Mucosa of gallbladder (tissue), 1 donor: ENCODE data around the gene CHST12. TPM values are rescaled to one million over a fixed set of nuclear protein-coding genes. Genes with fewer than 3 reads are reported as not detected.

Experiments used
- DNase-seq: peaks from one replicate; pipeline ENCODE4 v3.0.0-alpha.2; 2020; ENCODE audit warnings: low spot score
- total RNA-seq: library from RNA; stranded (reverse); gene quantifications from one replicate; pipeline ENCODE4 v1.2.1, GENCODE V29; 2021
- donor health status: DM: no; HTN: no; CAD: no.

CHST12 gene
- total RNA-seq, 1 donor from 2014 or later, result 26.8 TPM

DNA sequence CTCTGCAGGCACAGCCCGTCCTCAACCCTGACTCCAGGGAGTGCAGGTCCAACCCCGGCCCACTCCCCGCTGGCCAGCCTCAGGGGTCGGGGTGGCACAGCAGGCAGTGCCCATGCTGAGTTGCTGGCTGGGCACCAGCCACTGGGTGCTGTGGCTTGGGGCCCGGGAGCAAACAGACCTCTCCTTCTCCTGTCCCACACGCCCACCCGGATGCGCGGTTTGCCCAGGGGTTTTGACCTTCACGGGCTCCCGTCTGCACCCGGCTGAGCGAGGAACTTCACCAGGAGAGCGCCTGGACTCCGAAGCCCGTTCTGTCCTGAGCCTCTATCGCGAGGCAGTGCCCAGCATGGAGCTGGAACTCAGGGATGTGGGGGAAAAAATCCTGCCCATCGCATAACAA, 75.4 kb downstream of the CHST12 start:
- DNase-seq, result no peak

DNA sequence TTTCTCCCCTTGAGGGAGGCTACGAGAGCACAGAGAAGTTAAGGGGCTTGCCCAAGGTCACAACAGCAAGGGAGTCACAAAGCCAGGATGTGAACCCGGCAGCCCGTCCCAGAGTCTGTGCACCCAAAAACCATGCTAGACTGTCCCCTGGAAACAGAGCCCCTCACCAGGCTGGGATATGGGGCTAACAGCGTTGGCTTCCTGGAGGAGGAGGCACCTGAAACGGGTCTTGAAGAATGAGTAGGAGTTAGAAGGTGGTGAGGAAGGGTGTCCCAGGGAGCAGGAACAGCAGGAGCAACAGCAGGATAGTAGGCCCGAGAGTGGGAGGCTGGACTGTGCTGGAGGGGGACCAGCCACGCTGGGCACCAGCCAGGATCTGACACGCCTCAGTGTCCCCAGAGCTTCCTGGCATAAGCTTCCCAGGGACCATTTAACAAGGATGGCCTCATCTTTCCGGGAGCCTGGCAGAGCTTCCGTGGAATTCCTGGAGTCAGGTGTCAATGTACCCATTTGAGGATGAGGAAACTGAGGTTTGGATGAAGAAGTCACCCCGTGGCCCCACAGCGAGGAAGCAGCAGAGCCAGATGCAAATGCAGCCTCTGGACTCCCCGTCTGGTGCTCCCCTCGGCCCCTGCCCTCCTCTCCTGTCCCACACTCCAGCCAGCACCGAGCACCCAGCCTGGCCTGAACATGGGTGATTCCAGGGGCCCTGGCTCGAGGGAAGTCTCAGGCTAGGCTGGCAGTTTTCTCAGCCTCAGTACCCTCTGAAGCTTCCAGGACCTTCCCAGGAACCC, 76.1 kb downstream of the CHST12 start:
- DNase-seq, result no peak

DNA sequence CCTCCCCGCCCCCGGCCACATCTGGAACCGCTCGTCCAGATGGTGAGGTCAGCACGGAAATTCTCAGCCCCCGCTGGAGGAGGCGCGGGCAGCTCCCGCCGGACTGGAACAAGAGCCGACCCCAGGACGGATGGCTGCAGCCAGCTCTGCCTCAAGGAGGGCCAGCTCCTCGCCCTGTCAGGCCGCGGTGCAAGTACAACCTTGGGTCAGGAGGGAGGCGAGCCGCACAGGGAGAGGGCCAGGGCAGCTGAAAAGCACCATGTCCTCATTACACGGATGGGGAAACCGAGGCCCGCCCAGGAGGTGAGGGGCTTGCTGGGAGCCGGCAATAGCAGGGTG, 76.6 kb downstream of the CHST12 start:
- no peak for DNase-seq

DNA sequence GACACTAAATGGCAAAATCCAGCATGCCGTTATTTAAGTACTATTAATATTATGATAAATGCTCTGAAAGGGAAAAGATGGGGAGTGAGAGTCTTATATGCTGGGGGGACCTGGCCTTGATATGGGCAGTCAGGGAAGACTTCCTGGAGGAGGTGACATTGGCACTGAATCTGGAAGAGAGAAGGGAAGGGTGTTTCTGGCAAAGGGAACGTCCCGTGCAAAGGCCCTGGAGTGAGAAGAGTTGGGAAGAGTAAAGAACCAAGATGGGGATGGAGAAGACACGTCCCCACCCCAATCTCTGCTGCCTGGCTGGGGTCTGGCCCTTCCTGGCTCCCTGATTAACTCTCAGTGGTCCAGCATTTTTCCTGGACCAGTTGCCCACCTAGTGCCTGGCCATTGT, 77.8 kb downstream of the CHST12 start:
- DNase-seq, result no peak

DNA sequence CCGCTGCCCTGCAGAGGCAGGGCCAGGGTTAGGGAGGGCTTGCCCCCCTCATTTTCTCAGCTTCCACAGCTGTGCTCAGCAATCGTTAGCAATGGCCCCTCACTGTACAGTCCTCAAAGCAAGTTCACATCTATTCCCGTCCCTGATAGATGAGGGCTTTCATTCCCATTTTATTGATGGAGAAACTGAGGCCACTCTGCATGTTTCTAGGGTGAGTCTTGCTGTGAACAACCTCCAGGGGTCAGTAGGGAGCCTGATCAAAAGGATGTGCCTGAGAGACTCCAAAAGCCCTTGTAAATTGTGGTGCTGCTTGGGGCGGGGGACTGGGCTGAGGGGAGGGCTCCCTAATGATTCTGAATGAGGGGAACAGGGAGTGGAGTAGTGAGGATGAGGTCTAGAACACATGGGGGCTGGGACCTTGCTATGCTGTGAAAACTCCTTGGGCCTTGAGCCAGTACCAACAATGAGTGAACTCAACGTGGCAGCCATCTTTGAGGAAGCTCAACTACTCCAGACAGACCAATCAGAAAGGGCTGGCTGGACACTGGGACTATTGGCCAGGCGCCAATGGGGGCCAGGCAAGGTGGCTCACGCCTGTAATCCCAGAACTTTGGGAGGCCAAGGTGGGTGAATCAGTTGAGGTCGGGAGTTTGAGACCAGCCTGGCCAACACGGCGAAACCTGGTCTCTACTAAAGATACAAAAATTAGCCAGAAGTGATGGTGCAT, 79.5 kb downstream of the CHST12 start:
- DNase-seq, result no peak

DNA sequence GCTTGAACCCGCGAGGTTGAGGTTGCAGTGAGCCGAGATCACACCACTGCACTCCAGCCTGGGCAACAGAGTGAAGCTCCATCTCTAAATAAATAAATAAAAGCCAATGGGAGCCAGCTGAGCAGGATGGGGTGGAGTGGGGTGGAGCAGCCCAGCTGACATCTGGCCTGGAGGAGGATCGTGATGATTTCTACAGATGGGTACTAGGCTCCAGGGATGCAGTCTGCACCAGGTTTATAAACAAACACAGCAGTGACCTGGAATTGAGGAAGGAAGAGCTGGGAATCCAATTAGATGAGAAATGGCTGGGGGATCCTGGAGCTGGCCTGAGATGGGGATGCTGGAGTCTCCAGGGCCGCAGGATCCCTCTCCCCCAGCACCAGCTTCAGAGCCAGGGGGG, 80.1 kb downstream of the CHST12 start:
- DNase-seq, result no peak

DNA sequence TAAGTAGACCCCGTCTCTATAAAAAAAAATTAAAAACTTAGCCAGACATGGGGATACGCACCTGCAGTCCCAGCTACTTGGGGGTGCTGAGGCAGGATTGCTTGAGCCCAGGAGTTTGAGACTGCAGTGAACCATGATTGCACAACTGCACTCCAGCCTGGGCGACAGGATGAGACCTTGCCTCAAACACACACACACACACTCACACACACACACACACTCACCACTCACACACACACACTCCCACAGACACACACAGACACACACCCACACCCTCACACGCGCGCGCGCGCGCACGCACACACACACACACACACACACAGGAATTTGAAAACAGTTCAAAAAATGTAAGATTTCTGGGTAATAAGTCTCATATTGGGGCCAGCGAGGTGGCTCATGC, 81.5 kb downstream of the CHST12 start:
- no peak for DNase-seq

DNA sequence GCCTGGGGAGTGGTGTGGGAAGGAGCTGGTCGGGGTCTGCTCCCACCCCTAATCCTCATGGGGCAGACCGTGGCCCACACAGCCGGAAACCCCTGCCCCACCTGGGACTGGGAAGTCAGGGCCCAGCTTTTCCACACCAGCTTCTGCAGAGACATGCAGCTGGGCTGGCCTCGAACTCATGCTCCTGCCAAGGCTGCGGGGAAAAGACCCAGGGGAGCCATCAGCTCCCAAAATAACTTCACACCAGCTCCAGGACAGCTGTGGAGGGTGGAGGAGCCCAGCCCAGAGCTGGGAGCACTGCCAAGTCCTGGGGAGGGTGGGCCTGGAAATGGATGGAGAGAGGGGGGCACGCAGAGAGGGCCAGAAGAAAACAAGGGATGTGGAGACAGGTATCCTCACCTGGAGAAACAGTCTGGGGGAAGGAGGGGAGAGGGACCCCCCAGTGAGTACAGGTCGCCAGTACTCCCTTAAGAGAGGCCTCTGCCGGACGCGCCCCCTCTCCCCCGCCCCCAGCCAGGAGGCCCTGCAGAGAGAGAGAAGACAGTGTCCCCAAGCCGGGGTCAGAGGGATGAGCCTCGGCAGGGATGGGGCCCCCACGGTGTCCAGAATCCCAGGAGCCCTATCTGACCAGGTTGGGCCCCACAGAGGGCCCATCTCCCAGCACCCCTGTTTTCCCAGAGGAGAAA, 84.3 kb downstream of the CHST12 start:
- DNase-seq, result no peak

DNA sequence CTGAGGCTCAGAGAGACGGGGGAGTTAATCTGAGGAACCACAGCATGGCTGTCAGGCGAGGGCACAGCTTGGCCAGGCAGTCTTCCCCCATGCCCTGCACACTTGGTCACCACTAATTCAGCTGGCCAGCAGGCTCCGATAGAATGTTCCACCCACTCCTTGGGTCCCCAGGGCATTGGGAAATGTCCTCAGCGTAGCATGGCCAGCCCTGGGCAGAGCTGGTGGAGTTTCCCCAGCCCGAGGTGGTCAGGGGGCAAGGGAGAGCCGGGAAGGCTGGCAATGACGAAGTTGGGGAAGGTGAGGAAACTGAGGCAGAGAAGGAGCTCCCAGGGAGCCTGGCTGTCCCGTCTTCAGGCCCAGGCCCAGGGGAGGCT, 84.8 kb downstream of the CHST12 start:
- no peak for DNase-seq

DNA sequence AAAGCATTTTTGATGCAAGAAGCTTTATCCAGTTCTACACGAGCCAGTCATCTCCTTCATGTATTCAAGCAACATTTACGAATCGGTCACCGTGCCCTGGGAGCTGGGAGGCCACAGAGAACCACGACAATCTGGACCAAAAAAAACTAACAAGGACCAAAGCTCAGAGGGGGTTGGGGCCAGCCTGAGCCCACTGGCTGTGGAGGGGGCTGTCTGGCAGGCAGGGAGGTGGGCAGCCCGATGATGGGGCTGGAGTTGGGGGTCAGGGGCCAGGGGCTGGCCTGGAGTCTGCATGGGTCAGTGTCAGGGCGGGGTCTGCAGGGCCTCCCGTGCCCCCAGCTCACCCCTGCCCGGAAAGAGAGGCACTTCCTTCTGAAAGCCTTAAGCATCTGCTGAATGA, 85.3 kb downstream of the CHST12 start:
- no peak for DNase-seq

DNA sequence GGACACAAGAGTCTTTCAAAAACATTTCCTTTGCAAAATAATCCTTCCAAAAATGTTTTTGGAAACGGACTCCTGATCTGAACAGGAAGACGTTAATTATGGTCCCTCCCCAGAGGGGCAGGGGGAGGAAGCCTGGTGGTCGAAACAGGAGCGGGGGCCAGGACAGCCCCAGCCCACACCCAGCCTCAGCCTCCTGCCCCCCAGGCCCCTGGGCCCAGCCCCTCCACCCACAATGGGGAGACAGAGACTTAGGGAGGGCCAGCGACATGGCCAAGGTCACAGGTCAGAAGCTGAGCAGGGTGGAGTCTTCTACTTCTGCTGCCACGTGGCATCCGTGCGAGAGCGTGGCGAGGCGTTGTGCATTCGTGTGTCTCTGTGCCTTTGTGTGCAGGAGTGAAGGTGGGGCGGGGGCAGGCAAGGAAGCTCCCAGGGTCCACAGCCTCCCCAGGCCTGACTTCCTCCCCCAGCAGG, 86.8 kb downstream of the CHST12 start:
- DNase-seq, result no peak

DNA sequence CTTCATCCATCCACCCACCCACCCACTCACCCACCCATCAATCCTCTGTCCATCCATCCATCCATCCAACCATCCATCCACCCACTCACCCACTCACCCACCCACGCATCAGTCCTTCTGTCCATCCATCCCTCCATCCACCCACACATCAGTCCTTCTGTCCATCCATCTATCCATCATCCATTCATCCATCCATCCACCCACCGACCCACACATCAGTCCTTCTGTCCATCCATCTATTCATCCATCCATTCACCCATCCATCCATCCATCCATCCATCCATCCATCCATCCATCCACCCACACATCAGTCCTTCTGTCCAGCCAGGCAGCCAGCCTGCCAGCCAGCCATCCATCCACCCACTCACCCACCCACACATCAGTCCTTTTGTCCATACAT, 88.6 kb downstream of the CHST12 start:
- no peak for DNase-seq

DNA sequence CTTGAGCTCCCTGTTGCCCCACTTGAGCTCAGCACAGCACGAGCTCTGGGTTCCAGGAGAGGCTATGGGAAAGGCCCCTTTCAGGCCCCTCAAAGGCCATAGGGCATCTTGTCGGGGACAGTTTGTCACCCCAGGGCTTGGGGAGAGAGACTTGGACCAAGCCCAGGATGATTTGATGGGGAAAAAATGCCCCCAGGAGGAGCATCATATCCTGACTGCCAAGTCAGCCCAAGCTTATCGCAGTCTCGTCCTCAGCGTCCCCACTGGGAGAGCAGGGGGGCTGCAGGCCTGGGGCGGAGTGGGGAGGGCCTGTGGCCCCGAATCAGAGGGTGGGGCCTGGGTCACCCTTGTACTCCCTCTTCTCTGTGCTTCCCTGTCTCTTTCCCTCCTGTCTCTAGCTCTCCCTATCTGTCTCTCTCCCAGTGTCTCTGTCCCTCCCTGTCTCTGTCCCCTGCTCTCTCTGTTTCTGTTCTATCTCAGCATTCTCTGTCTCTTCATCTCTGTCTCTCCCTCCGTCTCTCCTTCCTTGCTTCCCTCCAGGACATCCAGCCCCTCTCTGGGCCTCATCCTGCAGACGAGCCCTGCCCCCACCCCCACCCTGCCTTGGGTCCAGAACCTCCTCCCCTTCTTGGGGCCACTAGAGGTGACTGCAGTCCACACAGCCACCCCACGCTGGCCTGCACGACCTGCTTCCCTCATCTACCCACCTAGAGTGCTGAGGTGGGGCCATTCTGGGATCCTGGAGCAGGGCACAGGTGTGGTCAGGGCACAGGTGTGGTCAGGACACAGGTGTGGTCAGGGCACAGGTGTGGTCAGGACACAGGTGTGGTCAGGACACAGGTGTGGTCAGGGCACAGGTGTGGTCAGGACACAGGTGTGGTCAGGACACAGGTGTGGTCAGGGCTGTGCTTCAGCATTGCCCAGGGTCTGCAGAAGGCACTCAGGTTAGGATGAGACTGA, 90.1 kb downstream of the CHST12 start:
- no peak for DNase-seq

DNA sequence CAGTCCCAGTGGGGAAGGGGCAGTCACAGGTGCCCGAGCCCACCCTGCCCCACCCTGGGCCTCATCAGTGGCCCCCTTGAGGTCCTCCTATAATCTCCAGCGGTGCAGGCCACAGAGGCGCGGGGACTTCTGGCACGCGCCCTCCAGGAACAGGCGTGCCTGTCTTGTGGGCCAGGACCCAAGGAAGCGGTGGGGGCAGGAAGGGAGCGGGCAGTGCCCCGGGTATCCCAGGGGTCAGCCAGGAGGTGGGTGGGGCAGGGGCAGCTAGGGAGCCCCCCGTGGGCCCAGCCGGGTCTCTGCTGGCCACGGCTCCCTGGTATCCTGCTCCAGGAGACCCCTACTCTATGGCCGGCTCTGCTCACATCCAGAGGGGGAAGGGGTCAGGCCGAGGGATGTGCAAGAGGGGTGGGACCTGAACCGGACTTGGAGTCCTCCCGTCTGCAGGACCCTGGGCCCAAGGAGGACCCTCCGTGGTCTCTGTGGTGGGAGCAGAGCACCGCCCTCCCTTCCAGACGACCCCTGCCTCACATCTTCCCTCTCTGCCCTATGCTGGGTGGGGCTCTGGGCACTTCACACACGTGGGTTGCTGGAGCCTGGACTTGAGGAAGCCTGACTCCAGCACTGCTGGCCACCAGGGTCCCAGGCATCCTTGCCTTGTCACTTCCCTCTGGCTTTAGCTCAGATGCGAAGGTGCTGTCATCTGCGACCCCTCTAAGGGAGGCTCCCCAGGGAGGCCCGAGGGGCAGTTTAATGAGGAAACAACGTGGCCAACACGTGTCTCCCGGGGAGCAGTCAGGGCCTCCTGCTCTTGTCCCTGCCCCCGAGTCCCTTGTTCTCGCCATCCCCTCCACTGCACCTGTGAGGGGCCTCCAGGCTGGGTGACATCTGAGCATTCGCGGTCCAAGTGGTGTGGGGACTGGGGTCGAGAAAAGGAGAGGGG, 91.0 kb downstream of the CHST12 start:
- no peak for DNase-seq

DNA sequence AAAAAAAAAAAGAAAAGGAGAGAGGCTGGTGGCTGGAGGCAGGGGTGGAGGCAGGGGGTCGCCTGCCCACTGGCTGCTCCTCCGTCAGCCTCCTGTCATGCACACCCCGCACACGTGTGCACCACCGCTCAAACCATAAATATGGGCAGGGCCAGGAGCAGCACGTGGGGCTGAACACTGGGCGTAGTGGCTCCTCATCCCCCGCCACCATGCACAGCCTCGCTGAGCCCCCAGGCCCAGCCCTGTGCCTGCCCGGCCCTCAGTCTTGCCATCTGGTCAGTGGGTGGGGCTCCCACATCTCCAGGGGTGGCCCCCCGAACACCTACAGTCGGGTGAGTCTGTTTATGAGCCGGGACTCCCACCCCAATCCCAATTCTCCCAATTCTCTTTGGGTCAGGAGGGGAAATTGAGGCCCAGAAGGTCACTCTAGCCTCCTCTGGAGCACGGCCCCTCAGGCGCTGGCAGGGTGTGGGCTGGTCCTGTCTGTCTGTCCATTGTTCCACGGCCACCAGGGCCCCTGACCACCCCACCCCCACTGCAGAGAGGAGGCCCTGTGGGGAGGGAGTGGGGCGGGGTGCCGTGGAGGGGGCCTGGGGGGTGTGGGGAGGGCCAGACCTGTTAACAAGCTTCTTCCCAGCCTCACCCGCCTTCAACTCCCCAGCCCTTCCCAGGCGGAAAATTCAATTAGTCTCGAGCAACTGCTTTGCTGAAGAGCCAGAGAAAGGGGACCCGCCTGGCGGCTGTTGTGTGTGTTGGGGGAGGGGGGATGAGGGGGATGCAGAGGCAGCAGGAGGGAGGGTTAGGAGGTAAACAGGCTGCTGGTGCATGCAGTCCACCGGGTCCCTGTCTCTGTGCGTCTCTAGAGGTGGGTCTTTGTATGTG, 92.2 kb downstream of the CHST12 start:
- DNase-seq, result no peak

DNA sequence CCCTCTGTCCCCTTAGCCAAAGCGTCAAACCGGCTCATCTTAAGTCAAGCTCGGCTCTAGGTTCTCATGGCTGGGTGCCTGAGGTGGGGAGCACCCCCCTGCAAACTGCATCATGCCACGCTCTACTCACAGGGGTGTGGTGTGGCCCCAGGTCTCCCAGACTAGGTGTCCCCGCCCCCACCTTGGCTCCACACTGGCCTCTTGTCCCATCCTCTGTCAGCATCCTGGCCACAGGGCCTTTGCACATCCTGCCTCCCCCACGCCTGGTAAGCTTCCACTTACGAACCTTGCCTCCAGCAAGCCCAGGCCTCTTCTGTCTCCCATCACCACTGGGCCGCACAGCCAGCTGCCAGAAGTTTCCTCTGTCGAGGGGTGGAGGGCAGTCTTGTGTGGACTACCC, 93.0 kb downstream of the CHST12 start:
- no peak for DNase-seq

DNA sequence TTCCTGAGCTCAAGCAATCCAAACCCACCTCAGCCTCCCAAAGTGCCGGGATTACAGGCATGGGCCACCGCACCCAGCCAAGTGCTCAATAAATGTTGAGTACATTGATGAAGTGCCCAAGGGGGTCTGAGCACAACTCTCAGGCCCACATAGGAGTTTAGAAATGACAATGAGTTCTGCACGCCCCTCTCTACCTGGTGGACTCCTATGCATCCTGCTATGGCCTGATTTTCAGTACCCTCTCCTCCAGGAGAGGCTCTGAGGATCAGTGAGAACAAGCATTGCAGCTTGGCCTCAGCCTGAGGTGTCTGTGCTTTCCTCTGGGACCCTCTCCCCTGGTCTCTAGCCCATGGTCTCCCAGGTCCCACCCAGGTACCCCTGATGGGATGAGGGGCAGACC, 93.7 kb downstream of the CHST12 start:
- DNase-seq, result no peak

DNA sequence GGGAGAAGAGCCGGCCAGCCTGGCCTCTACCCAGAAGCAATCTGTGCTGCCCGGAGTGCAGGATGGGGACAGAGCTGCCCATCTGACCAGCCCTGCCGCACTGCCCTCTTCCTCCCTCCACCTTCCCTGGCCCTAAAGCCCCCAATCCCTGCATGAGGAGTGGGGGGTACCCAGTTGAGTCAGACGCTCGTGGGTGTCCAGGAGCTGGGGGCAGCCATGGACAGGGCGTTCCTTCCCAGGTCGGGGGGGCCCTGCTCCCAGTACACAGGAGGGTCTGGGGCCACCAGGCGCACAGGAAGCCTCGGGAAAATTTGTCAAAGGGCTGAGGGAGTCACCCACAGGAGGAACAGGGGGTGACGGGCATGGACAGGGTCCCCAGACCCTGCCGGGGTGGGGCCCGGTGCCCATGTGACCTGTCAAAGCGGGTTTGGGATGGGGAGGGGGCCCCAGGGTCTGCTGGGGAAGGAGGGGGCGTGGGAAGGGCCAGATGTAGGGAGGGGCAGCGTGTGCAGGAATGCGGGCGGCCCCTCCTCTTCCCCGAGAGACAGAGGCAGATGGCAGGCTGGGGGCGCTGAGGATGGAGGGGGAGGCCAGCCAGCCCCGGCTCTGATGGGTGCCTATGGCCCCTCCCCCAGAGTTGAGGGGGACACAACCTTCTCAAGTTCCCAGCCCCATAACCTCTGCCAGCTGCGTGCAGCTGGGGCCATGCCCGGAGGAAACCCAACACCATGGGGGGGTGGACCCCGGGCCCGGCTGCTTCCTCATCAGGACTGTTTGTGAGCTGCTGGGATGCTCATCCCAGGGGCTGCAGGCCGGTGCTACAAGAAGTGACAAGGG, 94.3 kb downstream of the CHST12 start:
- DNase-seq, result no peak
